ENCODE data around the gene SRC. TPM values are rescaled to one million over a fixed set of nuclear protein-coding genes. Genes with fewer than 3 reads are reported as not detected.
A peak's percentile ranks its signal among the peaks of the same experiment; 100 is the strongest.

SRC gene
- total RNA-seq, 2 donors from 2014 or later = 25.9 to 35.3 TPM

DNA sequence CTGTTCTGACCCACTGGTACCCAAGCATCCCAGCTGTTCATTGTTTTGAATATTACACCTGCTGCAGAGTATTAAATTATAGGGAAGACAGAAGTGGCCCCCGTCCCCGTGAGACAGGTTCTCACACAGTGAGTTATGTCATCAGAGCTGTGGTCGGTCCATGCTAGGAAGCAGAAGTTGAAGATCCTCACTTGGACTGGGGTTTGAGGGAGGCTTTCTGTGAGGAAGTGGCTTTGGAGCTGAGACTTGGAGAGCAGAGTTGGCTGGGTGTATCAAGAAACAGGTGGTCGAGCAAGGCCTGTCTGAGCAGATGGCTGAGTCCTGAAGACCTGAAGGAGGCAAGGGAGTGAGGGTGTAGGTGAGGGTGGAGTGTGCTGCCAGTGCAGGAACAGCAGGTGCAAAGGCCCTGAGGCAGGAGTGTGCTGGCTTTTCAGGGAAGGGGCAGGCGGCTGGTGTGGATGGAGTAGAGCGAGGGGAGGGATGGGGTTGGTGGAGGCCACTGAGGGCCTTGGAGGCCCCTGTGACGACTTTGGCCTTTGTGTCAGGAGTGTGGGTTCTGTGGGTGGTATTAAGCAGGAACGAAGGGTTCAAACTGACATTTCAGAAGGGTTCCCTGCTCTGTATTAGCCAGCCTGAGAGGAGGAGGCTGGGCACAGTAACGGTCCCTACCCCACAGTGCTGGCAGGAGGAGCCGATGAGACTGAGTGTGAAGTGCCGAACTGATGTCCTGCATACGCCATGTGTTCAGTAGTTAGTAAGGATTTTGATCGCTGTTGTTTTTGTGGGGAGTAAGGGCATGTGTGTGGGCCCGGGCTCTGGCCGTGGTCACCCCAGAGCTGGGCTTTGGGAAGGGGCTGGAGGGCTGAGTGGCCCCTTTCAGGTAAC is 11.8 kb downstream of the SRC start:
- Histone ChIP-seq H3K36me3 (replicated peaks in 1 of 2; ENCODE audit: insufficient read depth in 1 of 2, low read depth in 2 of 2) (no peaks in the 10 kb centered on the region), H3K4me1 (peaks cover 47% of the 10 kb centered on the region), H3K4me3 (no peak overlapping the region), H3K9me3 (no peaks in the 10 kb centered on the region), H3K27me3 (no peaks in the 10 kb centered on the region), H3K27ac (no peak overlapping the region)
- ATAC-seq = no peak
- no peak for TF ChIP-seq POLR2A (IDR thresholded peaks at IDR 0.05)
- TF ChIP-seq, protein P1, sequence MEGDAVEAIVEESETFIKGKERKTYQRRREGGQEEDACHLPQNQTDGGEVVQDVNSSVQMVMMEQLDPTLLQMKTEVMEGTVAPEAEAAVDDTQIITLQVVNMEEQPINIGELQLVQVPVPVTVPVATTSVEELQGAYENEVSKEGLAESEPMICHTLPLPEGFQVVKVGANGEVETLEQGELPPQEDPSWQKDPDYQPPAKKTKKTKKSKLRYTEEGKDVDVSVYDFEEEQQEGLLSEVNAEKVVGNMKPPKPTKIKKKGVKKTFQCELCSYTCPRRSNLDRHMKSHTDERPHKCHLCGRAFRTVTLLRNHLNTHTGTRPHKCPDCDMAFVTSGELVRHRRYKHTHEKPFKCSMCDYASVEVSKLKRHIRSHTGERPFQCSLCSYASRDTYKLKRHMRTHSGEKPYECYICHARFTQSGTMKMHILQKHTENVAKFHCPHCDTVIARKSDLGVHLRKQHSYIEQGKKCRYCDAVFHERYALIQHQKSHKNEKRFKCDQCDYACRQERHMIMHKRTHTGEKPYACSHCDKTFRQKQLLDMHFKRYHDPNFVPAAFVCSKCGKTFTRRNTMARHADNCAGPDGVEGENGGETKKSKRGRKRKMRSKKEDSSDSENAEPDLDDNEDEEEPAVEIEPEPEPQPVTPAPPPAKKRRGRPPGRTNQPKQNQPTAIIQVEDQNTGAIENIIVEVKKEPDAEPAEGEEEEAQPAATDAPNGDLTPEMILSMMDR (IDR thresholded peaks at IDR 0.05) = no peak
- intact Hi-C loops (cut with DNase I) = no loop called here
- 84% methylated on average over 14 to 15 of the region's 15 CpGs for WGBS, 2 donors
- peak in 1 of 4 donors; percentile 64 for DNase-seq

DNA sequence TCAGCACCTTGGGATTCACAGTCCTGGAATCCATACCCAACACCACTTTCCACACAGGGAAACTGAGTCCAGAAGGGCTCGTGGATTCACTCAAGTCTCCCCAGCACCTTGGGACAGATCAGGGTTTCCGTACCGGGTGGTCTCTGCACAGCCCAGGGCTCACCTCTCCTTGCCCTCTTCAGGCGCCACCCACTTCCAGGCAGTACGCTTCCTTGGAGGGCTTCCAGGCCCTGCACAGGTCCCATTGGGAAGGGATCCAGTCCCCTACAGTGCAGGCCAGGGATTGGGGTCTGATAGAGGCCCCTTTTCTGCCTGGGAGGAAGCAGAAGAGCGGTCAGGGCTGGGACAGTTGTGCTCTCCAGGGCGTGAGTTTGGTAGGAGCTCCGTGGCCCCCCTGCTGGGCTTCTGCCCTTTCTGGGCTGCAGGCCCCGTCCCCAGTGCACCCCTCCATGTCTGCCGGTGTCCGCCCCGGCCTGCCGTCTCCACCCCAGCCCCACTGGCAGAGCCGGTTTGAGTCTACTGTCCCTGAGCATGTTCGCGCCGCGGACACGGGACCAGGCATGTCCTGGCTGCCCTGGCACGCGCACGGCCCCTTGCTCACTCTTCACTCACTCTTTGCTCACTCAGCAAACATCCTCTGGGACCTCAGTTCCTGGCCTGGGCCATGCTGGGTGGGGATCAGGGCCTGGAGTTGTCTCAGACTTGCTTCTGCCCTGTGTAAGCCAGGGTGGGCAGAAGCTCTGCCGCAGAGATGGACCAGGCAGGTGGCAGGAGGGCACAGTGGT is 12.6 kb downstream of the SRC start:
- DNase-seq = no peak
- Histone ChIP-seq H3K4me3 (no peak overlapping the region), H3K27me3 (no peaks in the 10 kb centered on the region), H3K9me3 (no peaks in the 10 kb centered on the region), H3K36me3 (replicated peaks in 1 of 2; ENCODE audit: insufficient read depth in 1 of 2, low read depth in 2 of 2) (no peaks in the 10 kb centered on the region), H3K27ac (no peak overlapping the region), H3K4me1 (peaks cover 46% of the 10 kb centered on the region)
- intact Hi-C loops (cut with DNase I) = no loop called here
- WGBS, 2 donors = 73 to 79% methylated on average over 15 to 23 of the region's 23 CpGs
- ATAC-seq = no peak
- no peak for TF ChIP-seq POLR2A (IDR thresholded peaks at IDR 0.05)
- TF ChIP-seq, protein P1 (IDR thresholded peaks at IDR 0.05) = no peak

DNA sequence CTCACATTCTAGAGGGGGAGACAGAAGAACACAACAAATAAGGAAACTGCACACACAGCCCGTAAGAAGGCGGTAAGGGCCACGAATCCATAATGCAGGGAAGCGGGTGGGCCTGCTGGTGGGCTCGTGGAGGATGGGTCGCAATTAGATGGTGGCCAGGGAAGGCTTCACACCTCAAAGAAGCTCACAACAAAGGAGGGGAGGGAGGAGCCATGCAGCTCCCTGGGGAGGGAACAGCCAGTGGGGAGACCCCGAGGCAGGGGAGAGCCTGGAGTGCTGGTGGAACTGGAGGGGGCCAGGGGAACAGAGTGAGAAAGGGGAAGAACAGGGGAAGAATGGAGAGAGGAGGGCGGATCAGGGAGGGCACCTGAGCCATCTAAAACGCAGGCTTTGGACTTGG is 13.4 kb downstream of the SRC start:
- DNase-seq (no peak), ATAC-seq (no peak)
- H3K4me3 ChIP-seq = no peak overlapping the region
- H3K4me1 ChIP-seq = peaks cover 38% of the 10 kb centered on the region
- TF ChIP-seq, protein P1 (IDR thresholded peaks at IDR 0.05) = no peak
- no peak for TF ChIP-seq POLR2A (IDR thresholded peaks at IDR 0.05)
- intact Hi-C loops (cut with DNase I) = no loop called here
- no peak overlapping the region for H3K27ac ChIP-seq
- no peaks in the 10 kb centered on the region for H3K36me3 ChIP-seq (replicated peaks in 1 of 2; ENCODE audit: insufficient read depth in 1 of 2, low read depth in 2 of 2)
- no peaks in the 10 kb centered on the region for H3K27me3 ChIP-seq
- H3K9me3 ChIP-seq = no peaks in the 10 kb centered on the region
- 82 to 89% methylated on average over 9 of the region's 9 CpGs for WGBS, 2 donors

DNA sequence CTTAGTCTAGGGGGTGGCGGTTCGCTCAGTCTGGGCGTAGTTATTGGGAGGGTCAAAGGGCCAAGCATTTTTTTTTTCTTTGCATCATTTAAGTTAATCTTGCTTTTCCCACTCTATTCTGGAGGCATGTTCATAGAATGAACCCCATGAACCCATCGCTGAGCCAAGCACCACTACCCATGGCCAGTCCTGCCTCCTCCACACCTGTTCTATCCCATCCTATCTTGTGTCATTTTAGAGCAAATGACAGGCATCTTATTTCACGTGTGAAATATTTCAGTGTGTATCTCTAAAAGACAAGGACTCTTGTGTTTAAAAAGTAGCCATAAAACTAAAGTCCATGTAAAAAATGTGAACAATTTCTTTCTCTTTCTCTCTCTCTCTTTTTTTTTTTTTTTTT is 13.9 kb downstream of the SRC start:
- no peak overlapping the region for H3K27ac ChIP-seq
- intact Hi-C loops (cut with DNase I) = no loop called here
- WGBS, 2 donors = 68 to 78% methylated on average over 5 of the region's 5 CpGs

More for the DNA sequence above, 13.9 kb downstream of the SRC start:
- Histone ChIP-seq H3K9me3 (no peaks in the 10 kb centered on the region), H3K4me3 (no peak overlapping the region), H3K4me1 (peaks cover 33% of the 10 kb centered on the region), H3K27me3 (no peaks in the 10 kb centered on the region), H3K36me3 (replicated peaks in 1 of 2; ENCODE audit: insufficient read depth in 1 of 2, low read depth in 2 of 2) (no peaks in the 10 kb centered on the region)
- no peak for ATAC-seq
- TF ChIP-seq POLR2A (IDR thresholded peaks at IDR 0.05) = no peak
- TF ChIP-seq, protein P1 (IDR thresholded peaks at IDR 0.05) = no peak
- DNase-seq = no peak

Measured in body of pancreas (tissue), 4 donors.